Esophagus squamous epithelium (tissue), 5 donors: ENCODE results near the gene INO80E. TPM values are rescaled to one million over a fixed set of nuclear protein-coding genes. Genes with fewer than 3 reads are reported as not detected.

Experiments used
- DNase-seq: peaks from one replicate; lab custom pipeline; 2025; lab: John Stamatoyannopoulos, UW
- H3K27ac ChIP-seq, 4 donors: fragments of 200-600 bp; sonication (generic); one replicate each; pipeline ENCODE4 v1.5.1; 2016 to 2019; ENCODE audit warnings: mild to moderate bottlenecking in 1 of 4
- H3K27me3 ChIP-seq, 4 donors: fragments of 200-600 bp; sonication (generic); 1 replicate in 3 of 4; 2 replicates in 1 of 4; pipeline versions ENCODE4 v1.5.1 to v1.6.0; 2017 to 2021; ENCODE audit warnings: antibody characterized with exemption in 1 of 4
- H3K36me3 ChIP-seq, 3 donors: fragments of 200-600 bp; sonication (generic); one replicate each; pipeline ENCODE4 v1.5.1; 2016 to 2019
- H3K4me1 ChIP-seq, 3 donors: fragments of 200-600 bp; sonication (generic); one replicate each; pipeline ENCODE4 v1.5.1; 2017 to 2019
- H3K4me3 ChIP-seq, 4 donors: fragments of 200-600 bp; sonication (generic); 1 replicate in 3 of 4; 2 replicates in 1 of 4; pipeline ENCODE4 v1.5.1; 2016 to 2019; ENCODE audit warnings: mild to moderate bottlenecking in 2 of 4, moderate library complexity in 1 of 4
- H3K9me3 ChIP-seq, 3 donors: fragments of 200-600 bp; sonication (generic); one replicate each; pipeline ENCODE4 v1.5.1; 2016 to 2019
- CTCF ChIP-seq, 6 experiments: fragments of 450-650 bp in 4 of 6; fragments of 200-600 bp in 2 of 6; sonication (generic) in 2 of 6; IDR thresholded peaks; one replicate each; pipeline ENCODE4 v1.5.1; 2016 to 2019; ENCODE audit warnings: antibody characterized with exemption in 6 of 6, mild to moderate bottlenecking in 4 of 6, moderate library complexity in 4 of 6
- POLR2A ChIP-seq, 4 donors: fragments of 450-650 bp; IDR thresholded peaks; one replicate each; pipeline ENCODE4 v1.6.1; 2017; ENCODE audit warnings: antibody characterized with exemption in 4 of 4, mild to moderate bottlenecking in 4 of 4, moderate library complexity in 3 of 4
- WGBS, 2 donors: methylation state at CpG; one replicate each; pipeline ENCODE4 v1.1.5; 2018; 5-methylcytosine and 5-hydroxymethylcytosine counted together
- intact Hi-C: fragments of 100-400 bp; cut with DNase I; formaldehyde crosslinking; loops from one replicate; pipeline ENCODE4 v1.15.0; 2022
- total RNA-seq, 4 donors: library from RNA; depleted of rRNA; stranded (reverse); fragments of >200 nt; gene quantifications; one replicate each; pipeline ENCODE4 v1.1.0, GENCODE V29; 2016
- donor health status: DM: yes; HTN: yes; CAD: no.

The INO80E gene
- total RNA-seq, 4 donors from 2014 or later, result 34.3 to 59.9 (median 48.0) TPM

GRCh38 chr16:29972992-29973383, 23.1 kb upstream of the INO80E start:
- Histone ChIP-seq H3K4me1 (peaks cover 12 to 48% (median 23%) of the 10 kb centered on the region in 3 donors), H3K9me3 (no peaks in the 10 kb centered on the region), H3K27ac (peak overlapping the region; percentile 89 to 97 (median 92)), H3K27me3 (no peaks in the 10 kb centered on the region), H3K4me3 (peak overlapping the region; percentile 74 to 94 (median 92)), H3K36me3 (peaks cover 6 to 48% (median 14%) of the 10 kb centered on the region in 3 donors)
- DNase-seq, result no peak
- intact Hi-C loops, result no loop called here
- no peak for TF ChIP-seq POLR2A (IDR thresholded peaks at IDR 0.05)
- 76 to 78% methylated on average over 5 to 6 of the region's 6 CpGs for WGBS, 2 donors

- H3K4me1 ChIP-seq, result peaks cover 12 to 54% (median 23%) of the 10 kb centered on the region in 3 donors
- H3K9me3 ChIP-seq, result no peaks in the 10 kb centered on the region
- H3K27ac ChIP-seq, result peak within 1 kb of the TSS; percentile 89 to 97 (median 92)
- peak in 3 of 4 donors; percentile 13 to 78 (median 49) for TF ChIP-seq POLR2A (IDR thresholded peaks at IDR 0.05)
- TF ChIP-seq CTCF (IDR thresholded peaks at IDR 0.05), result peak in 1 of 6 experiments; percentile 32
- no peaks in the 10 kb centered on the region for H3K27me3 ChIP-seq
- peak; percentile 90 for DNase-seq
- intact Hi-C loops, result no loop called here
- peaks cover under 1 to 48% (median 16%) of the 10 kb centered on the region in 3 donors for H3K36me3 ChIP-seq
- WGBS, 2 donors, result 2 to 14% methylated on average over 7 to 21 of the region's 75 CpGs
- H3K4me3 ChIP-seq, result peak within 1 kb of the TSS; percentile 74 to 94 (median 92)
These were observed 22.4 kb upstream of the INO80E start, which contains the start of gene TAOK2 for GRCh38 chr16:29973384-29974246. Gene TAOK2, plus strand, starts transcription at chr16:29973868. Its CDS starts 3,905 bp downstream, at chr16:29977773.

GRCh38 chr16:29974291-29975133, 21.5 kb upstream of the INO80E start:
- H3K4me3 ChIP-seq, result peak overlapping the region; percentile 74 to 94 (median 92)
- H3K27me3 ChIP-seq, result no peaks in the 10 kb centered on the region
- peaks cover 12 to 58% (median 23%) of the 10 kb centered on the region in 3 donors for H3K4me1 ChIP-seq
- intact Hi-C loops, result no loop called here
- 1 to 9% methylated on average over 5 to 15 of the region's 31 CpGs for WGBS, 2 donors
- no peaks in the 10 kb centered on the region for H3K9me3 ChIP-seq
- TF ChIP-seq CTCF (IDR thresholded peaks at IDR 0.05) (no peak), POLR2A (IDR thresholded peaks at IDR 0.05) (no peak)
- peaks cover 7 to 48% (median 21%) of the 10 kb centered on the region in 3 donors for H3K36me3 ChIP-seq
- no peak for DNase-seq
- H3K27ac ChIP-seq, result peak overlapping the region; percentile 89 to 97 (median 92)

- Histone ChIP-seq H3K4me1 (peaks cover 12 to 58% (median 23%) of the 10 kb centered on the region in 3 donors), H3K27me3 (no peaks in the 10 kb centered on the region), H3K27ac (peak overlapping the region; percentile 89 to 97 (median 92)), H3K9me3 (no peaks in the 10 kb centered on the region), H3K36me3 (peaks cover 13 to 48% (median 23%) of the 10 kb centered on the region in 3 donors), H3K4me3 (peak overlapping the region; percentile 74 to 94 (median 92))
- intact Hi-C loops, result no loop called here
- WGBS, 2 donors, result 44 to 57% methylated on average over 4 to 5 of the region's 5 CpGs
- TF ChIP-seq POLR2A (IDR thresholded peaks at IDR 0.05) (no peak), CTCF (IDR thresholded peaks at IDR 0.05) (no peak)
- DNase-seq, result no peak
These were observed 20.9 kb upstream of the INO80E start for GRCh38 chr16:29975134-29975538.

- peak overlapping the region in 3 of 4 donors; percentile 74 to 94 (median 91) for H3K4me3 ChIP-seq
- H3K4me1 ChIP-seq, result peaks cover 12 to 58% (median 23%) of the 10 kb centered on the region in 3 donors
- peak overlapping the region; percentile 37 to 97 (median 85) for H3K27ac ChIP-seq
- peaks cover 18 to 48% (median 28%) of the 10 kb centered on the region in 3 donors for H3K36me3 ChIP-seq
- DNase-seq, result no peak
- no peaks in the 10 kb centered on the region for H3K9me3 ChIP-seq
- H3K27me3 ChIP-seq, result no peaks in the 10 kb centered on the region
- 13 to 22% methylated on average over 4 to 6 of the region's 6 CpGs for WGBS, 2 donors
- intact Hi-C loops, result no loop called here
- no peak for TF ChIP-seq CTCF (IDR thresholded peaks at IDR 0.05)
- TF ChIP-seq POLR2A (IDR thresholded peaks at IDR 0.05), result no peak
These were observed 20.1 kb upstream of the INO80E start for GRCh38 chr16:29975811-29976511.
